HCT116 (cell line): ENCODE data around the gene PAPOLB.

Experiments
- ATF3 ChIP-seq: IDR thresholded peaks from 2 replicates; pipeline ENCODE4 v1.6.1; 2012
- CEBPB ChIP-seq: IDR thresholded peaks from 2 replicates; pipeline ENCODE4 v1.6.1; 2012; ENCODE audit warnings: low read depth
- CTCF ChIP-seq, 3 experiments: fragments of 200-600 bp in 1 of 3; sonication (generic) in 1 of 3; IDR thresholded peaks in 2 of 3; conservative IDR thresholded peaks in 1 of 3; 2 replicates each; pipeline ENCODE4 v1.5.1; 2012 to 2017; ENCODE audit warnings: low read depth in 2 of 3, low read length in 2 of 3, antibody characterized with exemption in 1 of 3, borderline replicate concordance in 1 of 3, control low read depth in 1 of 3, mild to moderate bottlenecking in 1 of 3, mixed read lengths in 1 of 3, mixed run types in 1 of 3, moderate library complexity in 1 of 3; ENCODE audit not compliant: insufficient read depth in 1 of 3
- EGR1 ChIP-seq: IDR thresholded peaks from 2 replicates; pipeline ENCODE4 v1.6.1; 2012; ENCODE audit warnings: low read depth
- JUND ChIP-seq: IDR thresholded peaks from 2 replicates; pipeline ENCODE4 v1.6.1; 2012
- MAX ChIP-seq: IDR thresholded peaks from 2 replicates; pipeline ENCODE4 v1.6.1; 2012
- POLR2A ChIP-seq: IDR thresholded peaks from 2 replicates; pipeline ENCODE4 v1.7.0; 2011; ENCODE audit warnings: borderline replicate concordance; ENCODE audit not compliant: insufficient read depth, insufficient read length; ENCODE audit errors: extremely low read depth
- POLR2AphosphoS5 ChIP-seq: IDR thresholded peaks from 2 replicates; pipeline ENCODE4 v1.6.1; 2011; ENCODE audit warnings: mild to moderate bottlenecking, low read depth, low read length, moderate library complexity
- REST ChIP-seq: IDR thresholded peaks from 2 replicates; pipeline ENCODE4 v1.6.1; 2012; ENCODE audit warnings: low read depth
- SIN3A ChIP-seq: IDR thresholded peaks from 2 replicates; pipeline ENCODE4 v1.6.1; 2012; ENCODE audit warnings: low read depth
- TCF7L2 ChIP-seq: IDR thresholded peaks from 2 replicates; pipeline ENCODE4 v1.7.0; 2011; ENCODE audit warnings: borderline replicate concordance, inconsistent platforms; ENCODE audit not compliant: insufficient read depth, insufficient read length; ENCODE audit errors: extremely low read depth

GRCh38 chr7:4808565-4808964, 53.3 kb downstream of the PAPOLB start:
- no peak for TF ChIP-seq POLR2AphosphoS5
- TF ChIP-seq CTCF (IDR thresholded peaks at IDR 0.05 in 2 of 3, conservative IDR thresholded peaks at IDR 0.05 in 1 of 3; ENCODE audit: borderline replicate concordance in 1 of 3, insufficient read depth in 1 of 3, low read depth in 2 of 3, low read length in 2 of 3): no peak
- TF ChIP-seq EGR1: no peak
- no peak for TF ChIP-seq SIN3A
- TF ChIP-seq MAX: no peak
- no peak for TF ChIP-seq POLR2A
- no peak for TF ChIP-seq JUND
- TF ChIP-seq CEBPB: no peak
- TF ChIP-seq ATF3: no peak
- no peak for TF ChIP-seq TCF7L2
- no peak for TF ChIP-seq REST
